Left ventricle myocardium inferior (tissue), 1 donor: ENCODE data around the gene PDCD6IP. TPM values are rescaled to one million over a fixed set of nuclear protein-coding genes. Genes with fewer than 3 reads are reported as not detected.

Experiments
- DNase-seq: peaks from one replicate; pipeline ENCODE4 v3.0.0-alpha.2; 2020
- H3K27ac ChIP-seq: fragments of 200-600 bp; replicated peaks from 2 replicates; pipeline ENCODE4 v1.8.0; 2021
- H3K27me3 ChIP-seq: fragments of 200-600 bp; 2 replicates; pipeline ENCODE4 v1.8.0; 2021; ENCODE audit warnings: low read depth
- H3K36me3 ChIP-seq: fragments of 200-600 bp; 2 replicates; pipeline ENCODE4 v1.8.0; 2021
- H3K4me1 ChIP-seq: fragments of 200-600 bp; 2 replicates; pipeline ENCODE4 v1.8.0; 2021
- H3K4me3 ChIP-seq: fragments of 200-600 bp; 2 replicates; pipeline ENCODE4 v1.8.0; 2021; ENCODE audit warnings: mild to moderate bottlenecking, moderate library complexity
- H3K9me3 ChIP-seq: fragments of 200-600 bp; replicated peaks from 2 replicates; pipeline ENCODE4 v1.8.0; 2021
- intact Hi-C: fragments of 100-400 bp; cut with micrococcal nuclease; formaldehyde crosslinking; loops from one replicate; pipeline ENCODE4 v1.11.0; 2022
- total RNA-seq: library from RNA; stranded (reverse); fragmentation: NEBNext Ultra II Directional; extraction: Animal tissue kit (Norgen Biotek cat#: 25700); gene quantifications from one replicate; pipeline ENCODE4 v1.2.1, GENCODE V29; 2021
- TF ChIP-seq, protein P1 (sequence below): fragments of 200-600 bp; IDR thresholded peaks from 2 replicates; pipeline ENCODE4 v1.8.0; 2021; ENCODE audit warnings: antibody characterized with exemption, mild to moderate bottlenecking, borderline replicate concordance
- donor health status: DM: no; HTN: yes; CAD: no; lungs with severe emphysema.

PDCD6IP gene
- total RNA-seq, 1 donor from 2014 or later = 129 TPM

DNA sequence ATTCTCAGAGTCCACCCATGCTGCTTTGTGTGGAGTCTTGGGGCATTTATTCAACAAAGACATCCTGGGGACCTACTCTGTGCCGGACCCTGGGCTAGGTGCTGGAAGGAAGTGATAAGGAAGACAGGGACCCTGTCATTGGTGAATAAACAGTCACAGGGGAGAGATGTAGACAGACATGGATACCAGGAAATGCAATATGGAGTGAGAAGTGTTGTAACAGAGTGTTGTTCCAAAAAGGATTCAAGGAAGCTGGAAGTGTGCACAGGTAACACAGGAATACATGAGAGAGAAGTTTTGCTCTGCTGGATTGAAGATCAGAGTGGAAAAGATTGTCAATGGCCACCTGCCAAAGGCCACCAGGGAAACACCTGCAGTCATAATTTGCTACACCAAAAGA is 89.0 kb downstream of the PDCD6IP start:
- Histone ChIP-seq H3K27ac (no peak overlapping the region), H3K27me3 (no peaks in the 10 kb centered on the region), H3K4me1 (peaks cover 10% of the 10 kb centered on the region), H3K9me3 (no peaks in the 10 kb centered on the region), H3K36me3 (no peaks in the 10 kb centered on the region), H3K4me3 (no peak overlapping the region)
- intact Hi-C loops = loop anchor here (10.0 kb wide), 1 partner anchor 797 kb away; no protein-coding TSS in a partner anchor
- TF ChIP-seq, protein P1, sequence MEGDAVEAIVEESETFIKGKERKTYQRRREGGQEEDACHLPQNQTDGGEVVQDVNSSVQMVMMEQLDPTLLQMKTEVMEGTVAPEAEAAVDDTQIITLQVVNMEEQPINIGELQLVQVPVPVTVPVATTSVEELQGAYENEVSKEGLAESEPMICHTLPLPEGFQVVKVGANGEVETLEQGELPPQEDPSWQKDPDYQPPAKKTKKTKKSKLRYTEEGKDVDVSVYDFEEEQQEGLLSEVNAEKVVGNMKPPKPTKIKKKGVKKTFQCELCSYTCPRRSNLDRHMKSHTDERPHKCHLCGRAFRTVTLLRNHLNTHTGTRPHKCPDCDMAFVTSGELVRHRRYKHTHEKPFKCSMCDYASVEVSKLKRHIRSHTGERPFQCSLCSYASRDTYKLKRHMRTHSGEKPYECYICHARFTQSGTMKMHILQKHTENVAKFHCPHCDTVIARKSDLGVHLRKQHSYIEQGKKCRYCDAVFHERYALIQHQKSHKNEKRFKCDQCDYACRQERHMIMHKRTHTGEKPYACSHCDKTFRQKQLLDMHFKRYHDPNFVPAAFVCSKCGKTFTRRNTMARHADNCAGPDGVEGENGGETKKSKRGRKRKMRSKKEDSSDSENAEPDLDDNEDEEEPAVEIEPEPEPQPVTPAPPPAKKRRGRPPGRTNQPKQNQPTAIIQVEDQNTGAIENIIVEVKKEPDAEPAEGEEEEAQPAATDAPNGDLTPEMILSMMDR = no peak
- DNase-seq = no peak

DNA sequence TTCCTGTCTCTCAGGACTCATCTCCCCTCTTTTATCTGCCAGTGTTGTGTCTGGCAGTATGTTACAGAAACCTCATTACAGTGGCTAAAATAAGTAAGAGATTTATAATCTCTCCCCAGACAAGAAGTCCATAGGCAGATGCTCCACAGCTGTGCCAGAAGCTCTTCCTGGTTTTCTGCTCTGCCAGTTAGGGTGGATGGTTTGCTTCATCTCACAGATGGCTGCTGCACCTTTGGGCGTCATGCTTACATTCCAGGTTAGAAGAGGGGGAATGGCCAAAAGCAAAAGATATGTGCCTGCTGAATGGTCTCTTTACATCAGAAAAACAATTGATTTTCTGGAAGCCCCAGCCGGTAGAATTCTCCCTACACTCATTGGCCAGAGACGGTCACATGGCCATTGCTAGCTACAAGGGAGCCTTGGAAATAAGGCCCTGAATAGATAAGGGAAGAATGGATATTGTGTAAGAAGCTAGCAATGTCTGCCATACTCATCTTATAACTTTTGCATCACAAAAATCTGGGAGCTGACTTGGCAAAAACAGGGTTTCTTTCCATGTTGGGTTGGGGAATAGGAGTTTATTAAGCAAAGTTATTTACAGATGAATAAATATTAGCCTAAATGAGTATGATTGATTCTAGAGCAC is 91.1 kb downstream of the PDCD6IP start:
- no peak overlapping the region for H3K27ac ChIP-seq
- H3K36me3 ChIP-seq = no peaks in the 10 kb centered on the region
- intact Hi-C loops = loop anchor here (10.0 kb wide), 1 partner anchor 795 kb away; no protein-coding TSS in a partner anchor
- TF ChIP-seq, protein P1 = no peak
- H3K27me3 ChIP-seq = no peaks in the 10 kb centered on the region
- no peaks in the 10 kb centered on the region for H3K9me3 ChIP-seq
- no peaks in the 10 kb centered on the region for H3K4me1 ChIP-seq
- DNase-seq = no peak
- H3K4me3 ChIP-seq = no peak overlapping the region

DNA sequence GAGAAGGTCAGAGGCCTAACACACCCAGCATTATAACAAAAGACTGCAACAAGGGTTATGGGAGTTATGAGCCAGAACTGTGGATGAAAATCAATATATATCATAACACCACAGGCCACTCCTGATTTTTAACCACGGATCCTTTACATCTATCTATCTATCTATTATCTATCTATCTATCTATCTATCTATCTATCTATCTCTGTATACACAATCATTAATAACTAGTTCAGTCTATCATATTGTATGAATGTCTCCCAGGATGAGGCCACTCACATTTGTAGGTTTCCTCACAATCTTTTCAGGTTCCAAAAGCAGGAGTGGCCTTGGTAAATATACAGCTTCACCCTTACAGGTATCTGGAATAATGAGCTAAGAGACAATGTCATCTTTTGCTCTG is 94.2 kb downstream of the PDCD6IP start:
- TF ChIP-seq, protein P1 = no peak

DNA sequence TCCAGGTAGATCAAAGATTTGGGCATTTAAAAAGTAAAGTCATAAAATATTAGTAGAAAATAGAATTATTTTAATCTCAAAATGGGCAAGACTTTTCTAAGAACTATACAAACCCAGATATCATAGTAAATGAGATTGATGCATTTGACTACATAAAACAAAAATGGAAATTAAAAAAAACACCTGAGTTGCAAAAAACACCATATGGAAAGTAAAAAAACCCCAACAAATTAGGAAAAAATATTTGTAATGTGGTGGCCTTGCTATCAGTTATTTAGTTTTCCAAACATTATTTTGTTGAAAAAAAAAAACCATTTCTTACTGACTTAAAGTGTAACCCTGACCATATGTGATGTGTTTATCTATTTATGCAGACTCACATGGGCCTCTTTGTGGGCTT is 97.2 kb downstream of the PDCD6IP start:
- Histone ChIP-seq H3K9me3 (no peaks in the 10 kb centered on the region), H3K27ac (no peak overlapping the region), H3K4me3 (no peak overlapping the region), H3K4me1 (no peaks in the 10 kb centered on the region), H3K36me3 (no peaks in the 10 kb centered on the region), H3K27me3 (no peaks in the 10 kb centered on the region)
- TF ChIP-seq, protein P1 = no peak
- intact Hi-C loops = no loop called here
- no peak for DNase-seq

More for the DNA sequence above, 94.2 kb downstream of the PDCD6IP start:
- no peak overlapping the region for H3K4me3 ChIP-seq
- DNase-seq = no peak
- intact Hi-C loops = no loop called here
- no peak overlapping the region for H3K27ac ChIP-seq
- no peaks in the 10 kb centered on the region for H3K36me3 ChIP-seq
- no peaks in the 10 kb centered on the region for H3K4me1 ChIP-seq
- H3K27me3 ChIP-seq = no peaks in the 10 kb centered on the region
- no peaks in the 10 kb centered on the region for H3K9me3 ChIP-seq

DNA sequence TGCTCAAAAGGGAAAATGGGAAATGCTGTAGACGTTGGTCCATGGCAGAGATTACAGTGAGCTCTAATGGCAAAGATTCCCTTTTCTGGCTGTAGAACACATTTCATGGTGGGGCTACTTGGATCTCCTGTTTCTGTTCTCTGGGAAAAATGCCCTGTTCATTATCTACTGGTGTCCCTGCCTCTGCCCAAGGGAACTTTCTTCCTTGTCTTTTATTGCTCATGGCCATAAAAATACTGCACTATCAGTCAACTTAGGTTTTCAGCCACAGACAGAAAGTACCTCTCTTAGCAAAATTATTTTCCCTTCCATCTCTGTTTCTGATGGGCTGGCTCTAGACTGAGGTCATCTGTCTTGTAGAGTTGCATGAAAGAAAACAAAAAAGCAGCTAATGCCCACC is 98.9 kb downstream of the PDCD6IP start:
- Histone ChIP-seq H3K27me3 (no peaks in the 10 kb centered on the region), H3K36me3 (no peaks in the 10 kb centered on the region), H3K4me3 (no peak overlapping the region), H3K4me1 (no peaks in the 10 kb centered on the region), H3K9me3 (no peaks in the 10 kb centered on the region), H3K27ac (no peak overlapping the region)
- no peak for DNase-seq
- intact Hi-C loops = no loop called here
- TF ChIP-seq, protein P1 = no peak
